Neural progenitor cell (in vitro differentiated cells): ENCODE measurements around the gene ATP2A3.

ENCODE experiments used
- EZH2 ChIP-seq: fragments of 200-600 bp; sonication (generic); IDR thresholded peaks from 2 replicates; pipeline ENCODE4 v1.6.1; 2017; ENCODE audit warnings: antibody characterized with exemption, mild to moderate bottlenecking, moderate library complexity
- EZH2phosphoT487 ChIP-seq: fragments of 200-600 bp; sonication (generic); IDR thresholded peaks from 2 replicates; pipeline ENCODE4 v1.6.1; 2017; ENCODE audit warnings: antibody characterized with exemption
- TF ChIP-seq, protein P1 (sequence below): fragments of 200-600 bp; sonication (generic); IDR thresholded peaks from 2 replicates; pipeline ENCODE4 v1.5.1; 2017; ENCODE audit warnings: antibody characterized with exemption, mild to moderate bottlenecking

DNA sequence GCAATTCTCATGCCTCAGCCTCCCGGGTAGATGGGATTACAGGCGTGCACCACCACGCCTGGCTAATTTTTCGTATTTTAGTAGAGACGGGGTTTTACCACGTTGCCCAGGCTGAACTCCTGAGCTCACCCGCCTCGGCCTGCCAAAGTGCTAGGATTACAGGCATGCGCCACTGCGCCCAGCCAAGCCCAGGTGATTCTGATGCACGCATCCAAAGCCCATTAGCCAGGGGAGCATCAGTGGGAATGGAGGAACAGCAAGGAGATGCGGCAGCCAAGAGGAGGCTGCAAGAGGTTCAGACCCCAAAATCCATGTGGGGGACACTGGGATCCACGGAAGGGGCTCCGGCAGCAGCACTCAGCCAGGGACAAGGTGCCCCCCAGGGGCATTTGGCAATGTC, 12.1 kb downstream of the ATP2A3 start:
- TF ChIP-seq, protein P1, sequence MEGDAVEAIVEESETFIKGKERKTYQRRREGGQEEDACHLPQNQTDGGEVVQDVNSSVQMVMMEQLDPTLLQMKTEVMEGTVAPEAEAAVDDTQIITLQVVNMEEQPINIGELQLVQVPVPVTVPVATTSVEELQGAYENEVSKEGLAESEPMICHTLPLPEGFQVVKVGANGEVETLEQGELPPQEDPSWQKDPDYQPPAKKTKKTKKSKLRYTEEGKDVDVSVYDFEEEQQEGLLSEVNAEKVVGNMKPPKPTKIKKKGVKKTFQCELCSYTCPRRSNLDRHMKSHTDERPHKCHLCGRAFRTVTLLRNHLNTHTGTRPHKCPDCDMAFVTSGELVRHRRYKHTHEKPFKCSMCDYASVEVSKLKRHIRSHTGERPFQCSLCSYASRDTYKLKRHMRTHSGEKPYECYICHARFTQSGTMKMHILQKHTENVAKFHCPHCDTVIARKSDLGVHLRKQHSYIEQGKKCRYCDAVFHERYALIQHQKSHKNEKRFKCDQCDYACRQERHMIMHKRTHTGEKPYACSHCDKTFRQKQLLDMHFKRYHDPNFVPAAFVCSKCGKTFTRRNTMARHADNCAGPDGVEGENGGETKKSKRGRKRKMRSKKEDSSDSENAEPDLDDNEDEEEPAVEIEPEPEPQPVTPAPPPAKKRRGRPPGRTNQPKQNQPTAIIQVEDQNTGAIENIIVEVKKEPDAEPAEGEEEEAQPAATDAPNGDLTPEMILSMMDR: no peak
- TF ChIP-seq EZH2: no peak
- no peak for TF ChIP-seq EZH2phosphoT487
